ENCODE measurements around the gene COPS7A. TPM values are rescaled to one million over a fixed set of nuclear protein-coding genes. Genes with fewer than 3 reads are reported as not detected.
"Not testable (repeated sequence)": the region's sequence is repeated elsewhere in the genome, so short reads cannot be mapped to it uniquely, and the experiment has no call there.

Gene COPS7A
- total RNA-seq, 2 donors from 2014 or later: 43.3 to 69.2 TPM

GRCh38 chr12:6708960-6709394 is 14.9 kb upstream of the COPS7A start:
- Mint-ChIP-seq H3K9me3 (peaks cover 11% of the 10 kb centered on the region), H3K27ac (no peak overlapping the region), H3K27me3 (ENCODE audit: insufficient read depth) (peaks cover 43% of the 10 kb centered on the region), H3K36me3 (ENCODE audit: low read depth) (no peaks in the 10 kb centered on the region), H3K4me3 (no peak overlapping the region), H3K4me1 (no peaks in the 10 kb centered on the region)
- DNase-seq: no peak
- Histone ChIP-seq H3K9me3 (ENCODE audit: control insufficient read depth, low read length) (no peaks in the 10 kb centered on the region), H3K4me3 (ENCODE audit: low read length) (no peak overlapping the region), H3K36me3 (ENCODE audit: control insufficient read depth, insufficient read depth, low read length) (no peaks in the 10 kb centered on the region), H3K27ac (ENCODE audit: low read depth, low read length) (no peak overlapping the region), H3K4me1 (ENCODE audit: control insufficient read depth, insufficient read depth, low read length) (no peaks in the 10 kb centered on the region), H3K9ac (ENCODE audit: extremely low read depth, low read length, poor library complexity, severe bottlenecking) (no peak overlapping the region), H3K27me3 (ENCODE audit: control insufficient read depth, insufficient read depth, low read length, poor library complexity, severe bottlenecking) (no peaks in the 10 kb centered on the region)
- WGBS, 2 experiments (ENCODE audit: insufficient coverage in 1 of 2, insufficient read length in 1 of 2): 94 to 95% methylated on average over 16 of the region's 16 CpGs
- TF ChIP-seq CTCF (conservative IDR thresholded peaks at IDR 0.05): no peak

- not testable (repeated sequence) for H3K4me3 Mint-ChIP-seq; H3K36me3 ChIP-seq (ENCODE audit: control insufficient read depth, insufficient read depth, low read length); H3K27ac ChIP-seq (ENCODE audit: low read depth, low read length); H3K36me3 Mint-ChIP-seq (ENCODE audit: low read depth); H3K27me3 ChIP-seq (ENCODE audit: control insufficient read depth, insufficient read depth, low read length, poor library complexity, severe bottlenecking); H3K4me1 ChIP-seq (ENCODE audit: control insufficient read depth, insufficient read depth, low read length); H3K9ac ChIP-seq (ENCODE audit: extremely low read depth, low read length, poor library complexity, severe bottlenecking); H3K4me3 ChIP-seq (ENCODE audit: low read length); H3K27ac Mint-ChIP-seq; H3K9me3 ChIP-seq (ENCODE audit: control insufficient read depth, low read length); DNase-seq; H3K4me1 Mint-ChIP-seq
- Mint-ChIP-seq H3K27me3 (ENCODE audit: insufficient read depth) (peaks cover 29% of the 10 kb centered on the region), H3K9me3 (peaks cover 11% of the 10 kb centered on the region)
- 97 to 98% methylated on average over 14 to 27 of the region's 41 CpGs for WGBS, 2 experiments (ENCODE audit: insufficient coverage in 1 of 2, insufficient read length in 1 of 2)
These were observed 7.6 kb upstream of the COPS7A start for GRCh38 chr12:6716031-6716873.

GRCh38 chr12:6716874-6717437 is 6.9 kb upstream of the COPS7A start:
- WGBS, 2 experiments (ENCODE audit: insufficient coverage in 1 of 2, insufficient read length in 1 of 2): 90 to 92% methylated on average over 4 to 8 of the region's 10 CpGs
- H3K27ac ChIP-seq (ENCODE audit: low read depth, low read length): no peak overlapping the region
- DNase-seq: no peak
- Mint-ChIP-seq H3K4me1 (peaks cover 7% of the 10 kb centered on the region), H3K27ac (no peak overlapping the region), H3K27me3 (ENCODE audit: insufficient read depth) (peaks cover 28% of the 10 kb centered on the region), H3K4me3 (no peak overlapping the region), H3K9me3 (peaks cover 11% of the 10 kb centered on the region), H3K36me3 (ENCODE audit: low read depth) (no peaks in the 10 kb centered on the region)
- H3K4me3 ChIP-seq (ENCODE audit: low read length): no peak overlapping the region
- H3K9me3 ChIP-seq (ENCODE audit: control insufficient read depth, low read length): no peaks in the 10 kb centered on the region
- no peak for TF ChIP-seq CTCF (conservative IDR thresholded peaks at IDR 0.05)
- no peaks in the 10 kb centered on the region for H3K36me3 ChIP-seq (ENCODE audit: control insufficient read depth, insufficient read depth, low read length)
- H3K4me1 ChIP-seq (ENCODE audit: control insufficient read depth, insufficient read depth, low read length): no peaks in the 10 kb centered on the region
- H3K9ac ChIP-seq (ENCODE audit: extremely low read depth, low read length, poor library complexity, severe bottlenecking): no peak overlapping the region
- H3K27me3 ChIP-seq (ENCODE audit: control insufficient read depth, insufficient read depth, low read length, poor library complexity, severe bottlenecking): no peaks in the 10 kb centered on the region
